AG09319 (cell line): ENCODE measurements around the gene CTR9.

Source experiments
- DNase-seq: peaks from one replicate; pipeline ENCODE4 v3.0.0-alpha.2; 2010; ENCODE audit warnings: low read depth; ENCODE audit errors: extremely low read depth
- CTCF ChIP-seq: IDR thresholded peaks from 2 replicates; pipeline ENCODE4 v1.5.1; 2011; ENCODE audit warnings: low read depth, mild to moderate bottlenecking, inconsistent platforms, low read length, moderate library complexity

Gene CTR9

GRCh38 chr11:10743354-10744000, 7.6 kb upstream of the CTR9 start:
- no peak for TF ChIP-seq CTCF
- no peak for DNase-seq

GRCh38 chr11:10744206-10744605, 6.8 kb upstream of the CTR9 start:
- no peak for TF ChIP-seq CTCF
- no peak for DNase-seq

GRCh38 chr11:10746871-10747270, 4.2 kb upstream of the CTR9 start:
- DNase-seq, result no peak

GRCh38 chr11:10747733-10748132, 3.3 kb upstream of the CTR9 start:
- no peak for DNase-seq
- TF ChIP-seq CTCF, result no peak

More at GRCh38 chr11:10746871-10747270, 4.2 kb upstream of the CTR9 start:
- TF ChIP-seq CTCF, result no peak

- TF ChIP-seq CTCF, result no peak
- DNase-seq, result no peak
Observed at GRCh38 chr11:10749476-10749875, 1.6 kb upstream of the CTR9 start.

GRCh38 chr11:10751581-10751940, 515 bp downstream of the CTR9 start:
- DNase-seq, result no peak
- TF ChIP-seq CTCF, result no peak

- DNase-seq, result no peak
- no peak for TF ChIP-seq CTCF
Observed at GRCh38 chr11:10752061-10752460, 1.0 kb downstream of the CTR9 start.
